Effector memory CD8-positive, alpha-beta T cell (primary cell): ENCODE measurements around the gene MSI2.
A peak's percentile ranks its signal among the peaks of the same experiment; 100 is the strongest.

ENCODE experiments used
- ATAC-seq: fragments of 150-1000 bp; cut with Tn5 transposase; replicated peaks from 2 replicates; pipeline ENCODE4 v1.10.0; 2021; ENCODE audit warnings: mild to moderate bottlenecking, moderate library complexity
- DNase-seq, 3 experiments: peaks; one replicate each; pipeline ENCODE4 v3.0.0; 2021
- H3K27ac Mint-ChIP-seq, 2 donors: one replicate each; pipeline ENCODE4 v1.8.0; 2022; ENCODE audit warnings: mild to moderate bottlenecking in 2 of 2, mixed read lengths in 2 of 2, moderate library complexity in 2 of 2
- H3K27me3 Mint-ChIP-seq, 2 donors: one replicate each; pipeline ENCODE4 v1.8.0; 2022; ENCODE audit warnings: mixed read lengths in 2 of 2
- H3K36me3 Mint-ChIP-seq: one replicate; pipeline ENCODE4 v1.8.0; 2022; ENCODE audit warnings: mild to moderate bottlenecking, moderate library complexity, mixed read lengths; ENCODE audit not compliant: insufficient read depth
- H3K4me1 Mint-ChIP-seq, 2 donors: one replicate each; pipeline ENCODE4 v1.8.0; 2022; ENCODE audit warnings: low read depth in 2 of 2, mixed read lengths in 2 of 2
- H3K4me3 Mint-ChIP-seq, 2 donors: one replicate each; pipeline ENCODE4 v1.8.0; 2022; ENCODE audit warnings: mild to moderate bottlenecking in 2 of 2, mixed read lengths in 2 of 2, moderate library complexity in 2 of 2
- H3K9me3 Mint-ChIP-seq, 2 donors: one replicate each; pipeline ENCODE4 v1.8.0; 2022; ENCODE audit warnings: mixed read lengths in 2 of 2

The MSI2 gene

GRCh38 chr17:57266902-57267311 is 10.6 kb downstream of the MSI2 start:
- ATAC-seq (no peak), DNase-seq (no peak)
- no peak overlapping the region for H3K27ac Mint-ChIP-seq
- no peak overlapping the region for H3K4me3 Mint-ChIP-seq
- H3K27me3 Mint-ChIP-seq, result no peaks in the 10 kb centered on the region
- peaks cover 46% of the 10 kb centered on the region for H3K36me3 Mint-ChIP-seq
- no peaks in the 10 kb centered on the region for H3K9me3 Mint-ChIP-seq
- H3K4me1 Mint-ChIP-seq, result peaks cover 45 to 49% of the 10 kb centered on the region in 2 donors

GRCh38 chr17:57268181-57268580 is 11.9 kb downstream of the MSI2 start:
- peak overlapping the region in 1 of 2 donors; percentile 33 for H3K27ac Mint-ChIP-seq
- no peak overlapping the region for H3K4me3 Mint-ChIP-seq
- ATAC-seq (no peak), DNase-seq (no peak)
- H3K36me3 Mint-ChIP-seq, result peaks cover 53% of the 10 kb centered on the region
- no peaks in the 10 kb centered on the region for H3K27me3 Mint-ChIP-seq
- no peaks in the 10 kb centered on the region for H3K9me3 Mint-ChIP-seq
- H3K4me1 Mint-ChIP-seq, result peaks cover 41 to 52% of the 10 kb centered on the region in 2 donors

- no peak overlapping the region for H3K4me3 Mint-ChIP-seq
- no peaks in the 10 kb centered on the region for H3K27me3 Mint-ChIP-seq
- no peak for DNase-seq
- peaks cover 38 to 43% of the 10 kb centered on the region in 2 donors for H3K4me1 Mint-ChIP-seq
- H3K36me3 Mint-ChIP-seq, result peaks cover 51% of the 10 kb centered on the region
- ATAC-seq, result no peak
- no peaks in the 10 kb centered on the region for H3K9me3 Mint-ChIP-seq
- H3K27ac Mint-ChIP-seq, result peak overlapping the region in 1 of 2 donors; percentile 33
Measured at GRCh38 chr17:57269052-57269451, 12.7 kb downstream of the MSI2 start.

- Mint-ChIP-seq H3K27me3 (no peaks in the 10 kb centered on the region), H3K4me1 (peaks cover 37 to 45% of the 10 kb centered on the region in 2 donors), H3K9me3 (no peaks in the 10 kb centered on the region), H3K4me3 (no peak overlapping the region), H3K36me3 (peaks cover 48% of the 10 kb centered on the region), H3K27ac (no peak overlapping the region)
- ATAC-seq (no peak), DNase-seq (no peak)
Measured at GRCh38 chr17:57269598-57270255, 13.4 kb downstream of the MSI2 start.

- H3K36me3 Mint-ChIP-seq, result peaks cover 48% of the 10 kb centered on the region
- peak overlapping the region in 1 of 2 donors; percentile 49 for H3K27ac Mint-ChIP-seq
- DNase-seq, result no peak
- H3K27me3 Mint-ChIP-seq, result no peaks in the 10 kb centered on the region
- H3K9me3 Mint-ChIP-seq, result no peaks in the 10 kb centered on the region
- ATAC-seq, result no peak
- H3K4me3 Mint-ChIP-seq, result no peak overlapping the region
- H3K4me1 Mint-ChIP-seq, result peaks cover 38 to 53% of the 10 kb centered on the region in 2 donors
Measured at GRCh38 chr17:57270801-57271245, 14.5 kb downstream of the MSI2 start.

GRCh38 chr17:57271821-57272220 is 15.5 kb downstream of the MSI2 start:
- no peaks in the 10 kb centered on the region for H3K27me3 Mint-ChIP-seq
- no peak overlapping the region for H3K4me3 Mint-ChIP-seq
- DNase-seq (no peak), ATAC-seq (no peak)
- H3K9me3 Mint-ChIP-seq, result no peaks in the 10 kb centered on the region
- peaks cover 45% of the 10 kb centered on the region for H3K36me3 Mint-ChIP-seq
- peaks cover 35 to 49% of the 10 kb centered on the region in 2 donors for H3K4me1 Mint-ChIP-seq
- H3K27ac Mint-ChIP-seq, result peak overlapping the region in 1 of 2 donors; percentile 49

- DNase-seq (no peak), ATAC-seq (no peak)
- Mint-ChIP-seq H3K36me3 (peaks cover 44% of the 10 kb centered on the region), H3K4me3 (no peak overlapping the region), H3K9me3 (no peaks in the 10 kb centered on the region), H3K27me3 (no peaks in the 10 kb centered on the region), H3K4me1 (peaks cover 36 to 48% of the 10 kb centered on the region in 2 donors), H3K27ac (no peak overlapping the region)
Measured at GRCh38 chr17:57273490-57273889, 17.2 kb downstream of the MSI2 start.

- H3K4me1 Mint-ChIP-seq, result peaks cover 36 to 49% of the 10 kb centered on the region in 2 donors
- H3K9me3 Mint-ChIP-seq, result no peaks in the 10 kb centered on the region
- ATAC-seq (no peak), DNase-seq (no peak)
- peaks cover 42% of the 10 kb centered on the region for H3K36me3 Mint-ChIP-seq
- no peak overlapping the region for H3K4me3 Mint-ChIP-seq
- no peak overlapping the region for H3K27ac Mint-ChIP-seq
- H3K27me3 Mint-ChIP-seq, result no peaks in the 10 kb centered on the region
Measured at GRCh38 chr17:57274162-57274561, 17.8 kb downstream of the MSI2 start.

- H3K36me3 Mint-ChIP-seq, result peaks cover 45% of the 10 kb centered on the region
- peak overlapping the region in 1 of 2 donors; percentile 4 for H3K27ac Mint-ChIP-seq
- ATAC-seq (peak; percentile 26), DNase-seq (no peak)
- peaks cover 37 to 55% of the 10 kb centered on the region in 2 donors for H3K4me1 Mint-ChIP-seq
- H3K4me3 Mint-ChIP-seq, result no peak overlapping the region
- H3K9me3 Mint-ChIP-seq, result no peaks in the 10 kb centered on the region
- H3K27me3 Mint-ChIP-seq, result no peaks in the 10 kb centered on the region
Measured at GRCh38 chr17:57275071-57275764, 18.9 kb downstream of the MSI2 start.

GRCh38 chr17:57276621-57277020 is 20.3 kb downstream of the MSI2 start:
- ATAC-seq (no peak), DNase-seq (no peak)
- no peaks in the 10 kb centered on the region for H3K9me3 Mint-ChIP-seq
- no peak overlapping the region for H3K4me3 Mint-ChIP-seq
- H3K27me3 Mint-ChIP-seq, result no peaks in the 10 kb centered on the region
- H3K27ac Mint-ChIP-seq, result no peak overlapping the region
- peaks cover 37 to 53% of the 10 kb centered on the region in 2 donors for H3K4me1 Mint-ChIP-seq
- H3K36me3 Mint-ChIP-seq, result peaks cover 46% of the 10 kb centered on the region

- DNase-seq (no peak), ATAC-seq (no peak)
- no peaks in the 10 kb centered on the region for H3K27me3 Mint-ChIP-seq
- H3K4me3 Mint-ChIP-seq, result no peak overlapping the region
- peaks cover 34% of the 10 kb centered on the region for H3K36me3 Mint-ChIP-seq
- H3K4me1 Mint-ChIP-seq, result peaks cover 43 to 54% of the 10 kb centered on the region in 2 donors
- no peaks in the 10 kb centered on the region for H3K9me3 Mint-ChIP-seq
- H3K27ac Mint-ChIP-seq, result no peak overlapping the region
Measured at GRCh38 chr17:57277923-57278604, 21.7 kb downstream of the MSI2 start.

GRCh38 chr17:57278740-57279387 is 22.5 kb downstream of the MSI2 start:
- no peaks in the 10 kb centered on the region for H3K27me3 Mint-ChIP-seq
- H3K27ac Mint-ChIP-seq, result peak overlapping the region in 1 of 2 donors; percentile 83
- peaks cover 32% of the 10 kb centered on the region for H3K36me3 Mint-ChIP-seq
- peaks cover 49 to 60% of the 10 kb centered on the region in 2 donors for H3K4me1 Mint-ChIP-seq
- DNase-seq, result no peak
- ATAC-seq, result no peak
- H3K9me3 Mint-ChIP-seq, result no peaks in the 10 kb centered on the region
- no peak overlapping the region for H3K4me3 Mint-ChIP-seq

- H3K9me3 Mint-ChIP-seq, result no peaks in the 10 kb centered on the region
- DNase-seq (no peak), ATAC-seq (no peak)
- H3K4me3 Mint-ChIP-seq, result no peak overlapping the region
- H3K4me1 Mint-ChIP-seq, result peaks cover 52 to 64% of the 10 kb centered on the region in 2 donors
- peak overlapping the region in 1 of 2 donors; percentile 83 for H3K27ac Mint-ChIP-seq
- peaks cover 31% of the 10 kb centered on the region for H3K36me3 Mint-ChIP-seq
- H3K27me3 Mint-ChIP-seq, result no peaks in the 10 kb centered on the region
Measured at GRCh38 chr17:57279432-57279831, 23.1 kb downstream of the MSI2 start.
